ENCODE data around the gene MYMK. TPM values are rescaled to one million over a fixed set of nuclear protein-coding genes. Genes with fewer than 3 reads are reported as not detected.

MYMK gene
- total and polyA plus RNA-seq, 2 experiments from 2014 or later = not detected

DNA sequence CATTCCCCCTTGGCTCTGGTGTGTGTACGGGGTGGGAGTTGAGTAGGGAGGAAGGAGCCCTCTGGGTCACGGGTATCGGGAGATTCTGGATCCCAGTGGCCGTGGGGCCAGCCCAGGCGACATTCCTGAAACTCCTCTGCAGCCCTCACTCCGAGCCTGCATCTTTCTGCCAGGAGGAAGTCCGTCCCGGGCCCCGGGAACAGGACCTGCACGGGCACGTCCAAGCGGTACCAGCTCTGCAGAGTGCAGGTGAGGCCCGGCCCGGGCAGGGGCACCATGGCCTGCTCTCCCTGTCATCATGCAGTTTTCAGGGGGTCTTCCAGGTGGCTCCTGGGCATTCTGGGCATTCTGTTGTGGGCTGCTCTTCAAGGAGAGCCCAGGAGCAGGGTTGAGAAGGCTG lies 13.4 kb upstream of the MYMK start:
- Mint-ChIP-seq H3K27ac (no peak overlapping the region), H3K9me3 (no peaks in the 10 kb centered on the region), H3K4me3 (no peak overlapping the region), H3K36me3 (ENCODE audit: low read depth) (no peaks in the 10 kb centered on the region), H3K4me1 (peaks cover 23% of the 10 kb centered on the region), H3K27me3 (ENCODE audit: insufficient read depth, low read depth, poor library complexity) (peaks cover 22% of the 10 kb centered on the region)
- Histone ChIP-seq H3K9me2 (ENCODE audit: insufficient read depth) (no peaks in the 10 kb centered on the region), H3K4me2 (no peak overlapping the region), H3K4me1 (ENCODE audit: insufficient read depth) (peaks cover 10% of the 10 kb centered on the region; the same call in 1 of the 2 replicates), H3K36me3 (ENCODE audit: insufficient read depth) (no peaks in the 10 kb centered on the region), H3K79me2 (replicated peaks; ENCODE audit: insufficient read depth) (no peaks in the 10 kb centered on the region), H3K27me3 (ENCODE audit: insufficient read depth) (peaks cover 9% of the 10 kb centered on the region; the same call in 1 of the 2 replicates), H3F3A (replicated peaks; ENCODE audit: low read depth) (0 out of 2 replicates have a peak, but pooled peaks cover 4% of the 10 kb centered on the region), H3K27ac (ENCODE audit: low read depth) (no peak overlapping the region), H4K20me1 (replicated peaks; ENCODE audit: insufficient read depth) (no peaks in the 10 kb centered on the region), H2AFZ (no peak overlapping the region), H3K4me3 (no peak overlapping the region)
- DNase-seq (ENCODE audit: low spot score) (no peak), ATAC-seq (no peak)
- TF ChIP-seq, protein P1, sequence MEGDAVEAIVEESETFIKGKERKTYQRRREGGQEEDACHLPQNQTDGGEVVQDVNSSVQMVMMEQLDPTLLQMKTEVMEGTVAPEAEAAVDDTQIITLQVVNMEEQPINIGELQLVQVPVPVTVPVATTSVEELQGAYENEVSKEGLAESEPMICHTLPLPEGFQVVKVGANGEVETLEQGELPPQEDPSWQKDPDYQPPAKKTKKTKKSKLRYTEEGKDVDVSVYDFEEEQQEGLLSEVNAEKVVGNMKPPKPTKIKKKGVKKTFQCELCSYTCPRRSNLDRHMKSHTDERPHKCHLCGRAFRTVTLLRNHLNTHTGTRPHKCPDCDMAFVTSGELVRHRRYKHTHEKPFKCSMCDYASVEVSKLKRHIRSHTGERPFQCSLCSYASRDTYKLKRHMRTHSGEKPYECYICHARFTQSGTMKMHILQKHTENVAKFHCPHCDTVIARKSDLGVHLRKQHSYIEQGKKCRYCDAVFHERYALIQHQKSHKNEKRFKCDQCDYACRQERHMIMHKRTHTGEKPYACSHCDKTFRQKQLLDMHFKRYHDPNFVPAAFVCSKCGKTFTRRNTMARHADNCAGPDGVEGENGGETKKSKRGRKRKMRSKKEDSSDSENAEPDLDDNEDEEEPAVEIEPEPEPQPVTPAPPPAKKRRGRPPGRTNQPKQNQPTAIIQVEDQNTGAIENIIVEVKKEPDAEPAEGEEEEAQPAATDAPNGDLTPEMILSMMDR (conservative IDR thresholded peaks at IDR 0.05; ENCODE audit: low read depth in 2 of 2) = no peak
- TF ChIP-seq EZH2phosphoT487 (IDR thresholded peaks at IDR 0.05; ENCODE audit: unreplicated experiment) (no peak), REST (IDR thresholded peaks at IDR 0.05; ENCODE audit: unreplicated experiment) (no peak), JUNB (IDR thresholded peaks at IDR 0.05; ENCODE audit: unreplicated experiment) (no peak), POLR2AphosphoS5 (IDR thresholded peaks at IDR 0.05; ENCODE audit: low read depth) (no peak), EZH2 (IDR thresholded peaks at IDR 0.05; ENCODE audit: low read depth, unreplicated experiment) (no peak), STAT1 (IDR thresholded peaks at IDR 0.05; ENCODE audit: unreplicated experiment) (no peak), ZNF331 (CRISPR knock-in tag; IDR thresholded peaks at IDR 0.05; ENCODE audit: low read depth) (no peak), ZNF462 (CRISPR knock-in tag; IDR thresholded peaks at IDR 0.05) (no peak), ZNF114 (CRISPR knock-in tag; IDR thresholded peaks at IDR 0.05) (no peak), CREB1 (CRISPR knock-in tag; IDR thresholded peaks at IDR 0.05; ENCODE audit: low read depth) (no peak), NANOG (IDR thresholded peaks at IDR 0.05; ENCODE audit: borderline replicate concordance) (no peak)
- TF ChIP-seq, protein P2, sequence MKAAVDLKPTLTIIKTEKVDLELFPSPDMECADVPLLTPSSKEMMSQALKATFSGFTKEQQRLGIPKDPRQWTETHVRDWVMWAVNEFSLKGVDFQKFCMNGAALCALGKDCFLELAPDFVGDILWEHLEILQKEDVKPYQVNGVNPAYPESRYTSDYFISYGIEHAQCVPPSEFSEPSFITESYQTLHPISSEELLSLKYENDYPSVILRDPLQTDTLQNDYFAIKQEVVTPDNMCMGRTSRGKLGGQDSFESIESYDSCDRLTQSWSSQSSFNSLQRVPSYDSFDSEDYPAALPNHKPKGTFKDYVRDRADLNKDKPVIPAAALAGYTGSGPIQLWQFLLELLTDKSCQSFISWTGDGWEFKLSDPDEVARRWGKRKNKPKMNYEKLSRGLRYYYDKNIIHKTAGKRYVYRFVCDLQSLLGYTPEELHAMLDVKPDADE (IDR thresholded peaks at IDR 0.05) = no peak

Measured in GM23338 (cell line).